Mesodermal cell (in vitro differentiated cells): Measurements from ENCODE around the gene ADD2.

Source experiments
- H3K27ac ChIP-seq: 2 replicates; pipeline ENCODE4 v1.7.0; 2013; ENCODE audit warnings: mild to moderate bottlenecking, low read depth, low read length, moderate library complexity; ENCODE audit not compliant: severe bottlenecking
- H3K36me3 ChIP-seq: 2 replicates; pipeline ENCODE4 v1.7.1; 2013; ENCODE audit warnings: mild to moderate bottlenecking, low read length, moderate library complexity; ENCODE audit not compliant: control insufficient read depth, insufficient read depth
- H3K4me1 ChIP-seq: one replicate; pipeline ENCODE4 v1.7.1; 2013; ENCODE audit warnings: mild to moderate bottlenecking, low read length; ENCODE audit not compliant: insufficient read depth, control insufficient read depth, poor library complexity, severe bottlenecking
- H3K4me3 ChIP-seq: 2 replicates; pipeline ENCODE4 v1.7.0; 2013; ENCODE audit warnings: low read length, control low read depth, mild to moderate bottlenecking; ENCODE audit not compliant: insufficient read depth, poor library complexity, severe bottlenecking; ENCODE audit errors: extremely low read depth
- H3K9me3 ChIP-seq: 2 replicates; pipeline ENCODE4 v1.7.1; 2013; ENCODE audit warnings: mild to moderate bottlenecking, low read length, moderate library complexity; ENCODE audit not compliant: control insufficient read depth
- WGBS, 2 experiments: methylation state at CpG; one replicate each; pipeline ENCODE4 v1.1.5; 2013; ENCODE audit warnings: missing lambda C conversion rate in 2 of 2; ENCODE audit not compliant: insufficient coverage in 2 of 2; 5-methylcytosine and 5-hydroxymethylcytosine counted together

Gene ADD2

DNA sequence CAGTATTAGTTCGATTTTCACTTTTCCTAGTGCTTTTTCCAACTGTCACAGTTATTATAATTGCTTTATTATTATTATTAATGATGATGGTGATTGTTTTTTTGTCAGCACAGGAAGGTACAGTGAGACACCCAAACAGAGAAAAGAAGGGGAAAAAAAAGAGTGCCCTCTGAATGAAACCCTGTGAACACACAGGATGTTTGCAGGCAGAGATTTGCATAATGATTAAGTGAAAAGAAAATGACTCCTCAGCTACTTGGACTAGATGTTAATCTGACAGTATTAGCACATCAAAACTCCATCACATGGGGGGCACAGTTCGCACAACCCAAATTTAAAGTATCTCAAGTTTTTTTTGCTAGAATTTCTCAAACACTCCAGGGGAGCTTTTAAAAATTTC lies 32.9 kb downstream of the ADD2 start:
- Histone ChIP-seq H3K4me3 (no peak overlapping the region), H3K27ac (no peak overlapping the region), H3K36me3 (no peaks in the 10 kb centered on the region), H3K9me3 (no peaks in the 10 kb centered on the region), H3K4me1 (no peaks in the 10 kb centered on the region)
- WGBS, 2 experiments, result 33 to 56% methylated on average over 1 of the region's 2 CpGs

DNA sequence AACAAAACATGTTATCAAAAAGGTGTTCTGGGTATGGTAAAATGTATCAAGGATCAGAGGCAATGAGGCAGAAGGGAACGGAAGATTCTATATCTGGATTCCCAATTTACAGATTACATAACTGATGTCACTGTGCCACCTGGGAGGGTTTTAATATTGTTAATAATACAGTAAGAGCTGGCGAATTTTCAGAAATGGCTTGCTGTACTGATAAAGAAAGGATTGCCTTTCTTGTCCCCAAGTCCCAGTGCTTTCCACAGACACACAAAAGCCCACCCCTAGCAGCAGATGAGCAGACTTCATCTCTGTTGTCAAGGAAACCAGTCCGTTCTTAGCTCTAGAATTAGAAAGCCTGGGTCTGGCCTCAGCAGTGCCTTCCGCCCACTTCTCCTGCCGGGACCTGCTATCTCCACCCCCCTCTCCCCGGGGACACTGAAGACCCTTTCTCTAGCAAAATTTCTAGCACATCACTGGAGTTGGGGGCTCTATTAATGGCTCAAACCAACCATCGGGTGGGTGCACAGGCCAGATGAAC lies 34.3 kb downstream of the ADD2 start:
- Histone ChIP-seq H3K27ac (peak overlapping the region; percentile 23), H3K4me1 (no peaks in the 10 kb centered on the region), H3K9me3 (no peaks in the 10 kb centered on the region), H3K36me3 (no peaks in the 10 kb centered on the region), H3K4me3 (no peak overlapping the region)
- 20 to 27% methylated on average over 5 of the region's 7 CpGs for WGBS, 2 experiments

DNA sequence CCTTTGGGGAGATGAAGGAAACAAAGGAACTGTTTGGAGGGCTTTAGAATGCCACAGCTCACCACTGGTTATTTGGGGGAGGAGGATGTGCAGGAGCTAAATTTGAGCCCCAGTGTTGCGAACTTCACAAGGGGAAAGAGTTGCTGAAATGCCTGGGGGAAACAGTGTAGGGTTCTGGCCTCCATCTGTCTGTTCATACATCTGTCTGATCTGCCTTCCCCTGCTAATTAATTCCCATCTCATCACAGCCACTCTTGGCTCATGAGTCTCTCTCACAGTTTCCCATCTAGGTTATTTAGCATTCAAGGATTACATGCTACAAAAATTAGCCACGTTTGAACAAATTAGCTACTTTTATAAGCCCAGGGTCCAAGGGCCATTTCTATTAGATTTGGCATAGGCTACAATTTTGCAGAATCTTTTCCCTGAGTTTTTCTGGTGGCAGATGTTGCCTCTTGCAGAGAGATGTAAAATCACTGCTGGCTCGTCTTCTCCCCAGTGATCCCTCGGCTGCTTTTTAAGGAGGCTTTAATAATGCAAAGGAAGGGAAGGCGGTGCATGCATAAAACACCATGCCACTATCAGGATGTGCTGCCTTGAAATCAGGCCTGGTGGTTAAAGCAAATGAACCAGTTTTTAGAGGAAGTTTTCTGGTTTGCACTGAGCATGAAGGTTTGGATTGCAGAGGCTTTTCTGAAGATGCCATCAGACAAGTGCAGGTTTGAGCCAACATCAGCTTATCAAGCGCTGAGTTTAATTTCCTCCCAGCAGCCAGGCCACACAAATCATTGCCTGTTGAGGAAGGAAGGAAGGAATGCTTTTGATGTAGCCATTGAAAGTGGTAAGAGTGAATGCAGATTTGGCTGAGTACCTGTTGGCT lies 35.0 kb downstream of the ADD2 start:
- Histone ChIP-seq H3K4me1 (no peaks in the 10 kb centered on the region), H3K27ac (no peak overlapping the region), H3K36me3 (no peaks in the 10 kb centered on the region), H3K9me3 (no peaks in the 10 kb centered on the region), H3K4me3 (no peak overlapping the region)
- 37 to 46% methylated on average over 3 of the region's 6 CpGs for WGBS, 2 experiments

DNA sequence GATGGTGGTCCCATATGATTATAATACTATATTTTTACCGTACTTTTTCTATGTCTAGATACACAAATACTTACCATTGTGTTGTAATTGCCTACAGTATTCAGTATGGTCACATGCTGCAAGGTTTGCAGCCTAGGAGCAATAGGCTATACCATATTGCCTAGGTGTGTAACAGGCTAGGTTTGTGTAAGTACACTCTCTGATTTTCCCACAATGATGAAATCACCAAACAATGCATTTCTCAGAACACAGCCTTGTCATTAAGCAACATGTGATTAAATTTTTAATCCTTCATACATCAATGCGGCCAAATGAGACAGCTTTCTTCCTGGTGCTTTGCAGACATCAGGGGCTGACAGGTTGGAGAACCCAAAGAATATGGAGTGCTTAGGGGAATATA lies 37.3 kb downstream of the ADD2 start:
- no peak overlapping the region for H3K27ac ChIP-seq
- H3K36me3 ChIP-seq, result no peaks in the 10 kb centered on the region
- 100% methylated on average over 1 of the region's 2 CpGs; no CpG with 5 or more reads in 1 of the 2 experiments for WGBS, 2 experiments
- no peaks in the 10 kb centered on the region for H3K4me1 ChIP-seq
- no peaks in the 10 kb centered on the region for H3K9me3 ChIP-seq
- no peak overlapping the region for H3K4me3 ChIP-seq

DNA sequence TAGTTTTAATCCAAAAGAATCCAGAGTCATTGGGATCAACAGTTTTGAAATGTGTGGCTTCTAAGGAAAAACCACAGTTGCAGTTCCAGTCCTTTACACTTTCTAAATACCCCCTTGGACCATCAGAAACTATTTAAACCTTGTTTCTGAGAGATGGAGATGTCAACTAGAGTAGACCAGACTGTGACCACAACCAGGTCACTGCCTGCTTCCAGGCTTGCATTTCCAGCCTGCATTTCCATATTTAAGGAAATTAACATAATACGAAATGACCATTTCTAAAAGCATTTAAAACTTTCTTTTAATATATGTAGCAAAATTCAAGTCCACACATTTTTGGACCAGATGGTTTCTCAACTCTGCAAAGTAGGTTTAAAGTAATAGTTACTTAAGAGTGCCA lies 38.4 kb downstream of the ADD2 start:
- WGBS, 2 experiments, result no CpG with 5 or more reads among the region's 1 CpG
- Histone ChIP-seq H3K9me3 (no peaks in the 10 kb centered on the region), H3K36me3 (no peaks in the 10 kb centered on the region)

DNA sequence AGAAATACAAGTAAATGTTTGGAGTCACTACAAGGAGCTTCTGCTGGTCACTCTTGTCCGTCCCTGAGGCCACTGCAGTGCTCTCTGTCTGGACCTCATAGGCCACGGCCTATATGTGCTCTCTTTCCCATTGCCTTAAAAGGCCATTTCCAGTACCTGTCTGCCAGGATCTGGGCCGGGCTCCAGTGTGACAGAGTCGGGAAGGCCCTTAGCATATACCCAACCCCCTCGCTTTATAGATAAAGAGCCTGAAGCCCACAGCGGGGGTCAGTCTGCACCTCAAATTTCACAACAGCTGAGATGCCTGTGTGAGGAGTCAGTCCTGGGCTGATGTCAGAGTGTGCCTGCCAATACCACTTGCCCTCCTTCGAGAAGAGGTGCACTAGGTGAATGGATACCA lies 39.9 kb downstream of the ADD2 start:
- Histone ChIP-seq H3K27ac (no peak overlapping the region), H3K4me3 (no peak overlapping the region), H3K9me3 (no peaks in the 10 kb centered on the region), H3K4me1 (no peaks in the 10 kb centered on the region), H3K36me3 (no peaks in the 10 kb centered on the region)
- 63 to 69% methylated on average over 3 to 6 of the region's 7 CpGs for WGBS, 2 experiments

More for the DNA sequence above, 38.4 kb downstream of the ADD2 start:
- Histone ChIP-seq H3K4me3 (no peak overlapping the region), H3K27ac (no peak overlapping the region), H3K4me1 (no peaks in the 10 kb centered on the region)

DNA sequence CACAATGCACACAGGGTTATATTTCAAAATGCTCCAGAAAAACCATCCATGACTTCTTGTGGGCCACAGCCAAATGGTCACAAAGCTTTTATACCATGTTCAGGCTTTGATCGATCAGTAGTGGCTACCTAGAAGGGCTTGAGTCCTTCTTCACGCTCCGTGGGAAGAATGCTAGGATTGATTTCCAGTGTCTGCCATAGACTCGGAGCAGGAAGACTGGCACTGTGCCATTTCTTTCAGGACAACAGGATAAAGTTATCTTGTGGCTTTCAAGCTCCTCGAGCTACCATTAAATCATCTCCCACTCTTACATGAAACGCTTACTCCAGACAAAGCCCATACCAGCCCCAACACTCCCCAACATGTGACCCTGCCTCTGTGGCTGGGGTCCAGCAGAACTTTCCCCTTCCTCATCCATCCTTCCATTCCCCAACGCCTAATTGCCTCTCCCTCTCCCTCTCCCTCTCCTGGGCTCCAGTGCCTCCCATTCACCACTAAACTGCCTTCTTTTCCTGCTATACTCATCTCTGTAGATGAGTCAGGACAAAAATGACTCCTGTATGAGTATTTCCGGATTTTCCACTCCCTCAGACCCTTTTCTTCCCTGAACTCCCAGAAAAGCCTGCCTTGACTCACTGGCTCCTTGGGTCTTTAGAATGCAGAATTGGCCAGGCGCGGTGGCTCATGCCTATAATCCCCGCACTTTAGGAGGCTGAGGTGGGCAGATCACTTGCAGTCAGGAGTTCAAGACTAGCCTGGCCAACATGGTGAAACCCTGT lies 40.9 kb downstream of the ADD2 start:
- Histone ChIP-seq H3K4me1 (no peaks in the 10 kb centered on the region), H3K27ac (no peak overlapping the region), H3K4me3 (no peak overlapping the region), H3K9me3 (no peaks in the 10 kb centered on the region), H3K36me3 (no peaks in the 10 kb centered on the region)
- WGBS, 2 experiments, result 94 to 98% methylated on average over 11 of the region's 11 CpGs

DNA sequence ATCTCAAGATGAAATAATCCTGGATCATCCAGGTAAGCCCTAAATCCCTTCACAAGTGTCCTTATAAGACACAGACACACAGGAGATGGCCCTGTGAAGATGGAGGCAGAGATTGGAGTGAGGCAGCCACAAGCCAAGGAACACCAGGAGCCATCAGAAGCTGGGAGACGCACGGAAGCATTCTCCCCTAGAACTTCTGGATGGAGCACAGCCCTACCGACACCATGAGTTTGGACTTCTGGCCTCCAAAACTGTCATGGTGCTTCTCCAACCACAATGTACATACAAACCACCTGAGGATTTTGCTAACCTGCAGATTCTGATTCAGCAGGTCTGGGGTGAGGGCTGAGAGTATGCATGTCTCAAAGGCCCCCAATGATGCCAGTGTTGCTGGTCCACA lies 42.5 kb downstream of the ADD2 start:
- H3K9me3 ChIP-seq, result no peaks in the 10 kb centered on the region
- no peak overlapping the region for H3K27ac ChIP-seq
- H3K4me1 ChIP-seq, result no peaks in the 10 kb centered on the region
- no peaks in the 10 kb centered on the region for H3K36me3 ChIP-seq
- H3K4me3 ChIP-seq, result no peak overlapping the region
- WGBS, 2 experiments, result 79 to 95% methylated on average over 3 of the region's 3 CpGs

DNA sequence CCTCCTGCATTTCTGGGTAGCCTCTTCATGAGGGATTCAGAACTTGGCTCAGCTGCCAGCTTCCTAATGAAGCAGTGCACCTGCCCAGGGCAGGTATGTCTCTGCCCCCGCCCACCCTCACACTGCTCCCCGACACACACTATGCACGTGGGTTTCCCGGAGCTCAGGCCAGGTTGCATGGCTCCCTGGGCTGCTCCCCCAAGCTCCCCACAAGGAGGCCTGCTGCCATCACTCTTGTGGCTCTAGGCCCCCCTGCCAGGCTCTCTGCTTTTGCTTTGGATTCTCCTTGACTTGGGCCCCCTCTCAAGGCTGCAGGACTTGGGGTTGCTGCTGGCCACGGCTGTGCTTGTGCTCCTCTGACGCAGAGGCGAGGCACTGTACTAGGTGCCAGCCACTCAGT lies 43.6 kb downstream of the ADD2 start:
- Histone ChIP-seq H3K27ac (no peak overlapping the region), H3K4me3 (no peak overlapping the region), H3K9me3 (no peaks in the 10 kb centered on the region), H3K36me3 (no peaks in the 10 kb centered on the region), H3K4me1 (no peaks in the 10 kb centered on the region)
- 92 to 95% methylated on average over 4 of the region's 7 CpGs for WGBS, 2 experiments

DNA sequence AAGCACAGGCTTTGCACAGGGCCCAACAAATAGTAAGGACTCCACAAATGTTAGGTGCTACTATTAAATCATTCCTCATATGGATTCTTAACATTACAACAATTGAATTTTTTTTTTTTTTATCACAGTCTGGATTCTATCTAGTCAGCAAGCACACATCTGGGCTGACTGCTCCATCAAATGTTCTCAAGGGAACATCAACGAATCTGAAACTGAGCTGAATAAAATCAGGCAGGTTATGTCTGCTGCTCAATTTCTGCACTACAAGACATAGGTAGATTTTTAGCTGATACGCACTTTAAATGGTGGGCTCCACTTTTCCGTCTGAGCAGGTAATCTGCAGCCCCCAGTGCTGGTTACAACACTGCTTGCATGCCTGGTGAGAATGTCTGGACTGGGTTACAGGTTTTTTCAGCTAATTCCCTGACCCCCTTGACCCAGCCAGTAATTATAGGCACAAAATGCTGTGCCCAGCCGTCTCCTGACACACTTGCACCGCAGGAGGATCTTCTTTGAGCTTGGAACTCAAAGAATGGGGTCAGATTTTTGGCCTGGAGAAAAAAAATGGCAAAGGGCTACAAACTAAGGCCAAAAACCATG lies 44.6 kb downstream of the ADD2 start:
- Histone ChIP-seq H3K4me1 (no peaks in the 10 kb centered on the region), H3K36me3 (no peaks in the 10 kb centered on the region), H3K27ac (no peak overlapping the region), H3K4me3 (no peak overlapping the region), H3K9me3 (no peaks in the 10 kb centered on the region)
- 79 to 94% methylated on average over 3 to 5 of the region's 5 CpGs for WGBS, 2 experiments
